ENCODE data around the gene ASTN2.

Gene ASTN2

GRCh38 chr9:117363006-117363405 is 51.9 kb downstream of the ASTN2 start:
- no peak for DNase-seq

DNA sequence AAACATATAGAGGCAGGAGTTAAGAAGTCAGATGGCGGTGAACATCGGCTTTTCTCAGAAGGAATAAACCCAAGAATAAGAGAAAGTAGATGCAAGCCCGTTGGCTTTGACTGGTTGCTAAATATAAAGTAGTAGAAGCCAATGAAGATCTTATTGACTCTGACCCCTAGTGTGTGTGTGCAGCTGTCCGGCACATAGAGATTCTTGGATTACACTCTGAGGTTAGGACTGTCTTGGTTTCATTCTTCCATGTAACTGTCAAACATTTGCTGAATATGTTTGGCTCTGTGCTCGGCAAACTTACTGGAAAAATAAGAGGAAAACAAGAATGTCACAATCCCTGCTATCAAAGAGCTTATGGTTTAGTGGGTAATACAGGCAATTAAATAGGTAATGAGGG is 54.9 kb downstream of the ASTN2 start:
- no peak for DNase-seq

DNA sequence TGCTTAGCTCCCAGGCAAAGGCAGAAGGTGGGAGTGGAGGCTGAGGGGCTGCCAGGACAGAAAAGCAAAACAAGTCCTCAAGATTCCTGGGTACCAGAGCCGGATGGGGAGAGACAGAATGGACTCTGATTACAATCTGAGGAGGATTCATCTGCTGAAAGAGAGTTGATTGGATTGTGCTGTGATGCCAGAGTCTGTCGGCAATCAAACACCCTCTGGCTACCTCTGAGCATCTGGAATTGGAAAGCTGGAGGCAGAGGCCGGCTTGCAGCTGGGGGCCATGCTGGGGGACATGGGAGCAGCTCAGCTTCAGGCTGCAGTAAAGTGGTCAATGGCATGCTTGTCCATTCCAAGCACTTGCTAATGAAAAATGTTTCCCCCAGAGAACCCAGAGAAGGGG is 59.3 kb downstream of the ASTN2 start:
- no peak for DNase-seq

GRCh38 chr9:117354997-117355396 is 59.9 kb downstream of the ASTN2 start:
- no peak for DNase-seq

DNA sequence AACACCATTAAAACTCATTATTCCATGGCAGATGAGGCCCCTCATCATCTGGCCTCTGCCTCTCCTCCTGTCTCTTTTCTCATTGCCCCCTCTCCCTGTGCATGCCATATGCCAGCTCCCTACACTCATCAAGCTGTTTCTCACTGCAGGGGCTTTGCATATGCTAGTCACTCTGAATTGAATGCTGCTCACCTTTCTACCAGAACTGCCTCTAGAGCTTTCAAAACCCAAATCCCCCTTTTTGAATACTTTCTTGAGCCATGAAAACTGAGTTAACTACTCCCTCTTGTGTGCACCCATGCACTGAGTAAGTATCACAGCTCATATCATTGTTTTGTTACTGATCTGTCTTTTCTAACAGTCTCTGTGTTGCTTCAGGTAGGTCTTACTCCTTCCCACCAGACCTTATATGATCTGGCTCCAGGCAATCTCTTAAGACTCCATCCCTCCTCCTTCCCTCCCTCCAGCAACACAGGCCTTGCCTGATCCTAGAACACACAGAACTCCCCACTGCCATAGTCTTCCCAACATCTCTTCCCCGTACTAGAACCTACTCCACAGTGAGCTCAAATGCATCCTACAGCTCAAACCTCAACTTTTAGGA is 60.5 kb downstream of the ASTN2 start:
- no peak for DNase-seq

- DNase-seq: no peak
Measured at GRCh38 chr9:117344892-117345660, 69.8 kb downstream of the ASTN2 start.

DNA sequence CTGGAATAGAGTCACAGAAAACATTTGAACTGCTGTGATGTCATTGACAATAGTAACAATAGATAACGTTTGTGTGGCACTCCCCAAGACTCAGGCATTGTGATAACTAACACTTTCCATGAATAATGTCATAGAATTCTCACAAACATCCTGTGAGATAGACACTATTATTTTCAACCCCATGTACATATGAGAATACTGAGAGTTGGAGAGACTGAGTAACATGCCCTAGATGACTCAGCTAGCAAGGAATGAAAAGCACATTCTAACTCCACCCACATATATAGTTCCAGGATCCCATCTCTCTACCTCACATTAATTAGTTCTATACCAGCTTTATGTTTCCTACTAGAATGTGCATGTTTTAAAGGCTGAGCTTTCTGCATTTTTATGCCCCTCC is 71.4 kb downstream of the ASTN2 start:
- DNase-seq: no peak

DNA sequence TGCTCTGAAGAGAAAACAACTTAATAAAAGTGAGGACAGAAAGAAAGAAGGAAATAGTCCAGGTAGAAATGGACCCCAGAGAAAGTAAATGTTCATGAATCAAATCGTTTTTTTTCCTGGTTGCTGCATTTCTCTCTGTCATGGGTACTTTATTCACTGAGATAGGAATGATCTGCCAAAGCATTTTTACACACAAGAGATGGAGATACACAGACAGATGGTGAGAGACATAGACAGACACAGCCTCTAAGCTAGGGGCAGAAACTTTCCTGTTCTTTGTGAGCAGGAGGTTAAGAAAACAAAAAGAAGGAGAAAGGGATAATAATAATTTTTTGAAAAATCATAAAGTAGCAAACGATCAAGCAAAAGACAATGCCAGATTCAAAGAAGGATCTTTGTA is 73.7 kb downstream of the ASTN2 start:
- no peak for DNase-seq

DNA sequence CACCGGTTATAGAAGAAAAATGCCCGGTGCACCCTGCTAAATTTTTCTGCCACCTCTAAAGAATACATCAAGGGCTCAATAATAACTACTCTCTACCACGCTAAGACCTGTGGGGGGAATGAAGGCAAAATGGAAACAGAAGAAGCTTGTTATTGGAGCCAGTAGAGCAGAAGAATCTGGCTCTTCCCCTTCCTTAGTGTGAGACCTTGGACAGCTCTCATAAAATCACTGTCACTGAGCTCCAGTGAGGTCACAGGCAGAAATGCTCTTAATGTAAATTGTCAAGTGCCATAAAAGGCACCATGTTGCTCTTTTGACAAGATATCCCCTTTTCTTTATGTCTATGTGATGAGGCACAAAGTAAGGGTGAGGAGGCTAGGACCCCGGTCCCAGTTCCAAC is 74.4 kb downstream of the ASTN2 start:
- no peak for DNase-seq

- DNase-seq: no peak
Measured at GRCh38 chr9:117335837-117336433, 78.9 kb downstream of the ASTN2 start.

- DNase-seq: peak; percentile 66
Measured at GRCh38 chr9:117334101-117334500, 80.8 kb downstream of the ASTN2 start.

GRCh38 chr9:117325831-117326230 is 89.0 kb downstream of the ASTN2 start:
- DNase-seq: no peak

- no peak for DNase-seq
Measured at GRCh38 chr9:117325110-117325731, 89.6 kb downstream of the ASTN2 start.

DNA sequence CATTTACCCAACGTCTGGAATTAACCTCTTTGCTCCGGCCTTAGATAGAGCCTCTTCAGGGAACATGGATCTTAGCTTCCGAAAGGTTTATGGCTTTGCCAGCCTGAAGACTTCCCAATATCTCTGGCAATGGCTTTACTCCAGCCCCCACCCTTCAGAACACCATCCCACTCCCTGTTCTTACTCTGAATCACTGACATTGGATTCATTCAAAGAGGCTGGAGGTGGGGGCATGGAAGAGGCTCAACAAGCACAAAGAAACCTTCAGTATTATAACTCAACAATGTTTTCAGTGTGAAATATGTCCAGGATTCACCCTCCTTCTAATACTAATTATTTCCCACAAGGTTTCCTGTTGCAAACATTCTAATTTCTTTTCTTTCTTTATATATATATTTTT is 91.5 kb downstream of the ASTN2 start:
- no peak for DNase-seq

DNA sequence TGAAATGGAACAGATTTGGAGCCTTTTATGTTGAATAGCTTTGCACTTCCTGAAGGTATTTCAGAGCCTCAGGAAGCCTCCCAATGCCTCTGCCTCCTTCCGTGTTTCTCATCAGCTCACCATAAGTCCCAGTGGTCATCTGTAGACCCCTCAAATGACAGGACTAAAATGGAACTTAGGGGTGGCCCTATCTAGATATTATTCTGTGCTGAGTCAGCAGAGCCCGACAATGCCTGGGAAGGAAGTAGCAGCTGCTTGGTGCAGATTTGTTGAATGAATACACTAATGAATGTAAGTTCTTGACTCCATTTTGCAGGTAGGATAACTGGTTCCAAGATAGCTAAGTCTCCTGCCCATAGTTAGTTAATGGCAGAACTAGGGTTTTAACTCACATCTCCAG is 97.7 kb downstream of the ASTN2 start:
- DNase-seq: no peak

DNA sequence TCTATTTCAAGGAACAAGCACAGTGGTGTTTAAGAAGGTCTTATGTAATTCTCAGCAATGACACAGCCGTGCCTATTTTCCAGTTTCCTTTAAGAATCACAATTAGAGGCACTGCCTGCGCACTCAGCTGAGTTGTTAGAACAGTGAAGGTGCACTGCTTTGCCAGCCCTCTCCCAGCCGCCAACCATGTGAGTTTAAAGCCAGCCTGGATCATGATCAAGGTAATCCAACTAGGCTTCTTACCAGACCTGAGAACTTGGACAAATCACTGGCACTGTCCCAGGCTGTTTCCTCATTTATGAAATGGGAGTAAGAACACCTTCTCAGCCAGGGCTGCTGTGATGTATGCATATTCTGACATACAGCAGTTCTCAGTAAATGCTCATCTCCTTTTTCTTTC is 99.6 kb downstream of the ASTN2 start:
- DNase-seq: no peak

DNA sequence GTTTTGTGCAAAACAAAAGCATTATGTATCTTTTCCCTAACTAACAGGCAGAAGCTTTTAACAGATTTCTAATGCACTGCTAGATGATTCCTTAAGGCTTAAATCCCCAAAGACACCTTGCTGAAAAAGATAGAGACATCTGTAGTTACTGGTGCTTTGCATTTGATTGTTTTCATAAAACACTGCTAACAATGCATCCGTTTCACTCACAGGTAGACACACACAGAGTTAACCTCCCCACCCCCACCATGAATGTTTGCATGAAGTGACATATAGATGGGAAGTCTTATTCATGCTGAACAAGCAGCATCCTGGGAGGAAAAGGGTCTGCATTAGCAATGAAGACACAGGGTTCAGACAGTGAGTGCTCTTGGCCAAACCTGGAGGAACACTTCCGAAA is 100.9 kb downstream of the ASTN2 start:
- DNase-seq: no peak

- DNase-seq: no peak
Measured at GRCh38 chr9:117307701-117308100, 107.2 kb downstream of the ASTN2 start.

- no peak for DNase-seq
Measured at GRCh38 chr9:117306032-117306431, 108.8 kb downstream of the ASTN2 start.

DNA sequence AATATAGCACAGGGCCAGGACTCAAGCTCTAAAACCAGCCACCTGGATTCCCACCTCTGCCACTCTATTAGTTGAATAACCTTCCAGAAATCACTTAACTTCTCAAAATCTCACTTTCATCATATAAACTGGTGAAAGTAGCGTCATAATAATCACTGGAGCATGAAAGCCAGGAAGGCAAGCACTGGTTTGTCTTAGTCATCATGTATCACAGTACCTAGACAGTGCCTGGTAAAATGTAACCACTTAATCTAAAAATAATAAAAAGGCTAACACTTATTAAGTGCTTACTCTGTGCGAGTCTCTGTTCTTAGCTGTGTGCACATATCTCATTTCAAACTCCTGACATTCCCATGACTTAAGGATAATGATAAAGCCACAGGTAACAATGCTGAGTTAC is 109.4 kb downstream of the ASTN2 start:
- DNase-seq: no peak

DNA sequence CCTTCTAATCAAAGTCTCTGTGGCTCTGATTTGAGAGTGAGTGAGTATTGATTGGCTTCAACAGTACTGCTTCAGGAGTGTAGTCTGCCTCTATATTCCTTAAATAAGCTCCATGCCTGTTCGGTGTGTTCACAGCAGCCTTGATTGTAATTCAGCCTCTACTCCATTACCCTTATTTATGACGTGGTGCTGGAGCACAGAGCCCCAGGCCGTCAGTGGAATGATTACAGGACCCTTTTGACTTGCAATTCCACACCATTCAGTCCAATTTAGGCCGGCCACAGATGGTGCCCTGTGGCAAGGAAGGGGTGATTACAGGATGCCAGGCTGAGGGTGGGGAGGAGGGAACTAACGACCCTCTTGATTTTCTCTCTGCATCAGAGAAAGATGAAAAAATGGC is 110.3 kb downstream of the ASTN2 start:
- DNase-seq: peak; percentile 73

DNA sequence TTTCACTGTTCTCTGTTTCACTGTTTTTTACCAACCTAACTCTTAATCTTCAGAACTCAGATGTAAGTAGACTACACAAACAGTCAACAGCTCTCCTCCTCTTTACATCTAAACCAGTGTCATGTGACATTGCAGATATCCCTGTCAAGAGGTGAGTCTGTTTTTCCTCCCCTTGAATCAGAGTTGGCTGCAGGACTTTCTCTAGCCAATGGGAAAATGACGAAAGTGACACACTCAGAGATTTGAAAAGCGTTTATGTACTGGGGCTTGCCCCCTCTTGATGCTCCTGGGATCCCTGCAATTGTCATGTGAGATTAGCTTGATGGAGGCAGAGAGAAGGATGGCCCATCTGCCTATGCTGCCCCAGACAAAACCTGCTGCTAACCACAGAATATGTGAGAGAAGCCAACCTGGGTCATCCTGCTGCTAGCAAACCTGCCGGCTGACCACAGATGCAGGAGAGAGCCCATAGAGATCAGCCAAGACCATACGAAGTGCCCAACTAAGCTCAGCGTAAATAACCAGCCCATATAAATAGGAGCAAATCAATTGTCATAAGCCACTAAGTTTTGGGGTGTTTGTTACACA is 111.1 kb downstream of the ASTN2 start:
- no peak for DNase-seq

- DNase-seq: no peak
Measured at GRCh38 chr9:117302487-117302886, 112.4 kb downstream of the ASTN2 start.
